ENCODE results near the gene DDR1. TPM values are rescaled to one million over a fixed set of nuclear protein-coding genes. Genes with fewer than 3 reads are reported as not detected.

DDR1 gene
- polyA plus RNA-seq, 1 donor from 2014 or later = 196 TPM

GRCh38 chr6:30914076-30914853, 29.9 kb downstream of the DDR1 start, which contains the start of gene VARS2:
Gene VARS2, plus strand, starts transcription at chr6:30914238. Its CDS starts 599 bp downstream, at chr6:30914837.
- H3K36me3 ChIP-seq (ENCODE audit: insufficient read depth, low read length) = peaks cover 7% of the 10 kb centered on the region
- H3K9ac ChIP-seq (ENCODE audit: low read length) = peak within 1 kb of the TSS; percentile 63
- peak within 1 kb of the TSS; percentile 23 for H3K4me2 ChIP-seq (ENCODE audit: low read length)
- H3K27me3 ChIP-seq (ENCODE audit: insufficient read depth, low read depth, low read length) = no peaks in the 10 kb centered on the region
- H3K4me3 ChIP-seq (ENCODE audit: low read length) = peak within 1 kb of the TSS; percentile 70
- no peaks in the 10 kb centered on the region for H3K9me2 ChIP-seq (ENCODE audit: insufficient read depth, low read length)
- no peaks in the 10 kb centered on the region for H3F3A ChIP-seq (ENCODE audit: insufficient read depth, low read length, poor library complexity, severe bottlenecking)
- H3K79me2 ChIP-seq (replicated peaks; ENCODE audit: insufficient read depth, low read length) = no peaks in the 10 kb centered on the region
- H4K20me1 ChIP-seq (ENCODE audit: insufficient read depth) = no peaks in the 10 kb centered on the region
- H2AFZ ChIP-seq (ENCODE audit: low read depth, low read length) = peak within 1 kb of the TSS; percentile 46
- no peak within 1 kb of the TSS for H3K27ac ChIP-seq (ENCODE audit: low read length)
- no peaks in the 10 kb centered on the region for H3K9me3 ChIP-seq (ENCODE audit: low read length)
- TF ChIP-seq TAF1 (IDR thresholded peaks at IDR 0.05; ENCODE audit: low read depth) (no peak), EP300 (conservative IDR thresholded peaks at IDR 0.05; ENCODE audit: poor library complexity, severe bottlenecking) (no peak), EZH2 (IDR thresholded peaks at IDR 0.05; ENCODE audit: borderline replicate concordance, insufficient read depth, low read length, poor library complexity, severe bottlenecking) (no peak), POLR2AphosphoS5 (IDR thresholded peaks at IDR 0.05) (peak; percentile 33), CTCF (IDR thresholded peaks at IDR 0.05; ENCODE audit: poor library complexity, severe bottlenecking) (peak; percentile 45), REST (IDR thresholded peaks at IDR 0.05; ENCODE audit: borderline replicate concordance) (no peak), RAD21 (conservative IDR thresholded peaks at IDR 0.05) (peak; percentile 37), MXI1 (conservative IDR thresholded peaks at IDR 0.05; ENCODE audit: poor library complexity, severe bottlenecking) (peak; percentile 53), SMC3 (conservative IDR thresholded peaks at IDR 0.05; ENCODE audit: poor library complexity) (peak; percentile 44)

- Histone ChIP-seq H2AFZ (ENCODE audit: low read depth, low read length) (no peak overlapping the region), H3K27me3 (ENCODE audit: insufficient read depth, low read depth, low read length) (no peaks in the 10 kb centered on the region), H3K79me2 (replicated peaks; ENCODE audit: insufficient read depth, low read length) (no peaks in the 10 kb centered on the region), H3K27ac (ENCODE audit: low read length) (no peak overlapping the region), H3K9ac (ENCODE audit: low read length) (peak overlapping the region; percentile 63), H3K4me2 (ENCODE audit: low read length) (peak overlapping the region; percentile 23), H3K36me3 (ENCODE audit: insufficient read depth, low read length) (peaks cover 7% of the 10 kb centered on the region), H3K9me3 (ENCODE audit: low read length) (no peaks in the 10 kb centered on the region), H3K4me3 (ENCODE audit: low read length) (peak overlapping the region; percentile 70), H3F3A (ENCODE audit: insufficient read depth, low read length, poor library complexity, severe bottlenecking) (no peaks in the 10 kb centered on the region), H3K9me2 (ENCODE audit: insufficient read depth, low read length) (no peaks in the 10 kb centered on the region), H4K20me1 (ENCODE audit: insufficient read depth) (no peaks in the 10 kb centered on the region)
- TF ChIP-seq CTCF (IDR thresholded peaks at IDR 0.05; ENCODE audit: poor library complexity, severe bottlenecking) (no peak), SMC3 (conservative IDR thresholded peaks at IDR 0.05; ENCODE audit: poor library complexity) (no peak), EP300 (conservative IDR thresholded peaks at IDR 0.05; ENCODE audit: poor library complexity, severe bottlenecking) (no peak), REST (IDR thresholded peaks at IDR 0.05; ENCODE audit: borderline replicate concordance) (no peak), RAD21 (conservative IDR thresholded peaks at IDR 0.05) (no peak), TAF1 (IDR thresholded peaks at IDR 0.05; ENCODE audit: low read depth) (no peak), POLR2AphosphoS5 (IDR thresholded peaks at IDR 0.05) (no peak), EZH2 (IDR thresholded peaks at IDR 0.05; ENCODE audit: borderline replicate concordance, insufficient read depth, low read length, poor library complexity, severe bottlenecking) (no peak), MXI1 (conservative IDR thresholded peaks at IDR 0.05; ENCODE audit: poor library complexity, severe bottlenecking) (no peak)
Measured at GRCh38 chr6:30914854-30915590, 30.7 kb downstream of the DDR1 start.
